ENCODE measurements around the gene MRGPRF. TPM values are rescaled to one million over a fixed set of nuclear protein-coding genes. Genes with fewer than 3 reads are reported as not detected.

MRGPRF gene
- total RNA-seq, 1 donor from 2014 or later = 8.8 TPM

DNA sequence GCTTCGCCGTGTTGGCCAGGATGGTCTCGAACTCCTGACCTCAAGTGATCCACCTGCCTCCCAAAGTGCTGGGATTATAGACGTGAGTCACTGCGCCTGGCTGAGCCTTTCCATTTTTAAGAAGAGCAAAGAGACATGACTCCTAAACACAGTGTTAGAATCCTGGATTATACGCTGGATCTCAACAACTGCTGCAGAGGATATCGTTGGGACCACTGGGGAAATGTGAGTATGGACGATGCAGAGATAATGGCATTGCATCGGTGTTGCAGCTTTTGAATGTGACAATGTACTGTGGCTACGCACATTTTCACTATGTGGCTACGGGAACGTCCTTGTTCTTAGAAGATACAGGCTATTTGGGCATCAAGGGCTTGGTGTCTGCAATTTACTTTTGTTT lies 6.2 kb downstream of the MRGPRF start:
- TF ChIP-seq, protein P1, sequence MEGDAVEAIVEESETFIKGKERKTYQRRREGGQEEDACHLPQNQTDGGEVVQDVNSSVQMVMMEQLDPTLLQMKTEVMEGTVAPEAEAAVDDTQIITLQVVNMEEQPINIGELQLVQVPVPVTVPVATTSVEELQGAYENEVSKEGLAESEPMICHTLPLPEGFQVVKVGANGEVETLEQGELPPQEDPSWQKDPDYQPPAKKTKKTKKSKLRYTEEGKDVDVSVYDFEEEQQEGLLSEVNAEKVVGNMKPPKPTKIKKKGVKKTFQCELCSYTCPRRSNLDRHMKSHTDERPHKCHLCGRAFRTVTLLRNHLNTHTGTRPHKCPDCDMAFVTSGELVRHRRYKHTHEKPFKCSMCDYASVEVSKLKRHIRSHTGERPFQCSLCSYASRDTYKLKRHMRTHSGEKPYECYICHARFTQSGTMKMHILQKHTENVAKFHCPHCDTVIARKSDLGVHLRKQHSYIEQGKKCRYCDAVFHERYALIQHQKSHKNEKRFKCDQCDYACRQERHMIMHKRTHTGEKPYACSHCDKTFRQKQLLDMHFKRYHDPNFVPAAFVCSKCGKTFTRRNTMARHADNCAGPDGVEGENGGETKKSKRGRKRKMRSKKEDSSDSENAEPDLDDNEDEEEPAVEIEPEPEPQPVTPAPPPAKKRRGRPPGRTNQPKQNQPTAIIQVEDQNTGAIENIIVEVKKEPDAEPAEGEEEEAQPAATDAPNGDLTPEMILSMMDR (IDR thresholded peaks at IDR 0.05) = no peak
- Mint-ChIP-seq H3K27me3 (ENCODE audit: low read depth) (no peaks in the 10 kb centered on the region), H3K4me1 (ENCODE audit: low read depth) (peaks cover 45% of the 10 kb centered on the region), H3K4me3 (ENCODE audit: unreplicated experiment) (no peak overlapping the region), H3K27ac (ENCODE audit: unreplicated experiment) (no peak overlapping the region), H3K36me3 (ENCODE audit: low read depth) (no peaks in the 10 kb centered on the region), H3K9me3 (ENCODE audit: low read depth) (no peaks in the 10 kb centered on the region)
- DNase-seq (ENCODE audit: low spot score) = no peak

DNA sequence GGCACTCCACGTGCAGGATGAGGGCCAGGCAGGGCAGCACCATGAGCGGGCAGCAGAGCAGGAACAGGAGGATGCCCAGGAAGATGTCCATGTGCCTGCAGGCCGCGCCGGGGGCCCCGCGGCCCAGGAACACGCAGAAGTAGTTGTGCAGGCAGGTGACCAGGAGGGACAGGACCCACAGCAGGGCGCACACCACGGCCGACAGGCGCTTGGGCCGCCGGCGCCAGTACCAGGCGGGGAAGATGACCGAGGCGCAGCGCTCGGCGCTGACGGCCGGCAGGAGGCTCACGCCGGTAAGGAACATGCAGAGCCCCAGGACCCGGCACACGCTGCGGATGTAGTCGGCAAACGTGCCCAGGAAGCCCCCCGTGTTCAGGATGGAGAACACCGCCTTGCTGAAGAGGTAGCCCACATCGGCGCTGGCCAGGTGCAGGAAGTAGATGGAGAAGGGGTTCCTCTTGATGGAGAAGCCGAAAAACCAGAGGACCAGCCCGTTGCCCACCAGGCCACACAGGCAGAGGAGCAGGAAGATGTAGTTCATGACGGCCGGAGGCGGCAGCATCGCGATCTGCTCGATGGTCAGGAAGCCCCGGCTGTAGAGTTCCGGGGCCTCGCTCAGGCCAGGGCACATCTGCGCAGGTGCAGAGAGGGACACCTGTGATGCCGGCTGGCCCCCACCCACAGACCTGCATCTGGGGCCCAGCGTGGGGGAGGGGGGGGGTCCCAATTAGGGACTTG lies 7.2 kb downstream of the MRGPRF start:
- TF ChIP-seq, protein P1 (IDR thresholded peaks at IDR 0.05) = no peak
- Mint-ChIP-seq H3K4me1 (ENCODE audit: low read depth) (peaks cover 49% of the 10 kb centered on the region), H3K36me3 (ENCODE audit: low read depth) (no peaks in the 10 kb centered on the region), H3K9me3 (ENCODE audit: low read depth) (no peaks in the 10 kb centered on the region), H3K4me3 (ENCODE audit: unreplicated experiment) (no peak overlapping the region), H3K27me3 (ENCODE audit: low read depth) (no peaks in the 10 kb centered on the region), H3K27ac (ENCODE audit: unreplicated experiment) (no peak overlapping the region)
- DNase-seq (ENCODE audit: low spot score) = peak; percentile 86

DNA sequence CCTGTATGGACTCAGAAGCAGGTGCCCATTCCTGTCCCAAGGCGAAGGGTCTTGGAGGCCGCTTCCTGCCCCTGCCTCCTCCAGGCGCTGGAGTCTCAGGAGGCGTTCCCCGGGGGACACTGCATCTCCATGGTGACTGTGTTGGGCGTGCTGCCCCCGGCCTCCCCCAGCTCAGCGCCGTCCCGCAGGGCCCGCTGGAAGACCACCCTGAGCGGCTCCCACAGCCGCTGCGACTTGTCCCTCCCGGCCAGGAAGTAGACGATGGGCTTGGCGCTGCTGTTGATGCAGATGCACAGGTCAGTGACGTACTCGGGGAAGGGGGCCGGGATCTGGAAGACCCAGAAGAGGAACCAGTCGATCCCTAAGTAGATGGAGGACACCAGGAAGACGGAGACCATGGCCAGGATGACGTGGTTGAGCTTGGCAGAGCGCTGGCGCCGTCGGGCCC lies 7.8 kb downstream of the MRGPRF start:
- no peak overlapping the region for H3K27ac Mint-ChIP-seq (ENCODE audit: unreplicated experiment)
- no peaks in the 10 kb centered on the region for H3K36me3 Mint-ChIP-seq (ENCODE audit: low read depth)
- no peaks in the 10 kb centered on the region for H3K9me3 Mint-ChIP-seq (ENCODE audit: low read depth)
- H3K4me3 Mint-ChIP-seq (ENCODE audit: unreplicated experiment) = no peak overlapping the region
- H3K27me3 Mint-ChIP-seq (ENCODE audit: low read depth) = no peaks in the 10 kb centered on the region
- DNase-seq (ENCODE audit: low spot score) = peak; percentile 79
- peaks cover 51% of the 10 kb centered on the region for H3K4me1 Mint-ChIP-seq (ENCODE audit: low read depth)
- TF ChIP-seq, protein P1 (IDR thresholded peaks at IDR 0.05) = no peak

DNA sequence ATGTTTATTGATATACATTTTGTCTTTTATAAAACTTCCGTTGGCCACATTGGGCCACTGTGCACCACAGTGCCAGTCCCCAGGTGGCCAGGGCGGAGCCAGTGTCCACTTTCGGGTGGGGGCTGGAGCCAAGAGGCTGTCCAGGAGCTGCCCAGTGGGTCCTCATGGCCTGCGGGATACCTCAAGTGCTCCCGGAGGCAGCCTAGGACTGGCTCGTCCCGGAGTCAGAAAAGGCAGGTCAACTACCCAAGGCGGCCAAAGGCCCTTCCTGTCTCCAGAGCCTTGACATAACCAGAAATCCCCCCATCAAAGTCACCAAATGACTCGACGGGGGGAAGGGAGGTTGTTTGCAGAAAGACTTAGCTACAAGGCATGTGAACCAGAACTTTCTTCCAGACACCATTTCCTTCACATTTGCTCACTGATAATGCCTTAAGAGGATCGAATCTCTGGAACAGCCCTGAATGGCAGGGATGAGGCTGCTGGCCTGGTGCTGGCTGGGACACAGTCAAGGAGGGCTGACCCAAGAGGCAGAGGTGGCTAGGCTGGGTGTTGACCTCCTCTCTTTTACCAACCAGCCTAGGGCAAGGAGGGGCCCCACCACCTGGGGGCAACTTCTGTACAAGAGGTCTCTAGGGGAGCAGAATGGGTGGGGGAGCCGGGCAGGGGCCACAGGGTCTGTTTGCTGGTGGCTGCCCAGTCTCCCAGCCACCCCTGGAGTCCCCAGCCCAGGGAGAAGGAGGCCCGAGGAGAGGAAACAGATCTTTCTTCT lies 8.4 kb downstream of the MRGPRF start:
- H3K4me3 Mint-ChIP-seq (ENCODE audit: unreplicated experiment) = no peak overlapping the region
- TF ChIP-seq, protein P1 (IDR thresholded peaks at IDR 0.05) = no peak
- H3K27ac Mint-ChIP-seq (ENCODE audit: unreplicated experiment) = no peak overlapping the region
- peak; percentile 72 for DNase-seq (ENCODE audit: low spot score)
- H3K27me3 Mint-ChIP-seq (ENCODE audit: low read depth) = no peaks in the 10 kb centered on the region
- no peaks in the 10 kb centered on the region for H3K9me3 Mint-ChIP-seq (ENCODE audit: low read depth)
- H3K4me1 Mint-ChIP-seq (ENCODE audit: low read depth) = peaks cover 49% of the 10 kb centered on the region
- H3K36me3 Mint-ChIP-seq (ENCODE audit: low read depth) = no peaks in the 10 kb centered on the region

DNA sequence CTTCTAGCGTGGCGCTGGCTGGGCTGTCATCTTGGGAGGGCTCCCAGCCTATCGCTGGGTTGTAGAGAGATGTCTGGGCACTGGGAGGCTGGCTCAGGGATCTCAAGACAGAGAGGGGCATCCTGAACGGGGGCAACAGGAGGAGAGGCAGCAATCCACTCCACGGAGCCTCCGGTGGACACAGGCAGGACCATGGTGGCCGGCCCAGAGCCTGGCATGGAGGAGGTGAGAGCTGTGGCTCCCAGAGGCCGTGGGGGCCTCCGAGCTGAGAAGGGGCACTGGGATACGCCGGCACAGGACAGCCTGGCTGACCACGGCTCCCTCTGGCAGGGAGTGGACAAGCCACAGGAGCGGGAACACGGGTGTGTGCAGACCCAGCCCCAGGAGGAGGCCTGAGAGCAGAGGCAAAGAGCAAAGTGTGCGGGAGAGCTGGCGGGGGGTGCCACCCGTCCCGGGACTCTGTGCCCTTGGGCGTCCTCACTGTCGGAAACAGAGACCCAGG lies 9.1 kb downstream of the MRGPRF start:
- TF ChIP-seq, protein P1 (IDR thresholded peaks at IDR 0.05) = no peak
- peak; percentile 90 for DNase-seq (ENCODE audit: low spot score)
- H3K9me3 Mint-ChIP-seq (ENCODE audit: low read depth) = no peaks in the 10 kb centered on the region

More for the DNA sequence above, 9.1 kb downstream of the MRGPRF start:
- H3K27ac Mint-ChIP-seq (ENCODE audit: unreplicated experiment) = no peak overlapping the region
- no peaks in the 10 kb centered on the region for H3K36me3 Mint-ChIP-seq (ENCODE audit: low read depth)
- H3K4me3 Mint-ChIP-seq (ENCODE audit: unreplicated experiment) = no peak overlapping the region
- H3K27me3 Mint-ChIP-seq (ENCODE audit: low read depth) = no peaks in the 10 kb centered on the region
- H3K4me1 Mint-ChIP-seq (ENCODE audit: low read depth) = peaks cover 49% of the 10 kb centered on the region

Measured in chondrocyte (in vitro differentiated cells).